Measurements from ENCODE around the gene PLXDC2.
"Not testable (repeated sequence)": the region's sequence is repeated elsewhere in the genome, so short reads cannot be mapped to it uniquely, and the experiment has no call there.

The PLXDC2 gene

GRCh38 chr10:20142311-20142710 lies 326.1 kb downstream of the PLXDC2 start:
- DNase-seq: no peak

DNA sequence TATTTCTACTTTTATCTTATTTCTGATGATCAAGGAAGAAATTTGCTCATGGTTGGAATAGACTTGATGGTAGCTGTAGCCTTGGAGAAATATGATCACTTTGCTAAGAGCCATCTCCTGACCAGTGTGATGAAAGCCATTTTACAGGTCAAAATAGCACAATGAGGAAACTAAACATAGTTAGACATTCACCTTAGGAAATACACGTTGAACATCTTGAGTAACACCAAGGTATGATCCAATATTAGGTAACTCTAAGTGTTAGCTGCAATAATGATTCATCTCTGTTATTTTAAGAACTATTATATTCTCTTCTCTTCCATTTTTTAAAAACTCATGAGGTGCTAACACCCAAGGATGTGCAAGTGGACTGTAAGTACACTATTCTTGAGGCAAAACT lies 328.0 kb downstream of the PLXDC2 start:
- DNase-seq: no peak

- no peak for DNase-seq
These were observed 329.8 kb downstream of the PLXDC2 start for GRCh38 chr10:20146004-20146403.

- DNase-seq: no peak
These were observed 331.5 kb downstream of the PLXDC2 start for GRCh38 chr10:20147684-20148083.

- no peak for DNase-seq
These were observed 340.3 kb downstream of the PLXDC2 start for GRCh38 chr10:20156511-20156910.

- DNase-seq: no peak
These were observed 341.1 kb downstream of the PLXDC2 start for GRCh38 chr10:20157314-20157713.

DNA sequence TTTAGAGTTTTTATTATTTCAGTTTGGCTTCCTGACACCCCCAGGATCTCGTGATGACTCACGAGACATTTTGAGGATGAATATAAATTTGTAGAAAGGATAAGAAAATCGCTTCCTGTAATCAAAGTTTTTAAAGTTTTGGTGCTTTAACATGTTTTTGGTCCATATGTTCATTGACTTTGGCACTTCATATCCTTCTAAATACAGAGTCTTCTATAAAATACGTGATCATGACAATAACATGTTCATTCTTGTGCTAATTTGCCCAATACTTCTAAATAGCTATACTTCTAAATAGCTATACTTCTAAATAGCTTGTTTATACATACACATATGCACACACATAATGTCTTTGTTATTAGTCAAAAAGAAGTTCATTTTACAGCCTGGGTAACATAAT lies 341.9 kb downstream of the PLXDC2 start:
- no peak for DNase-seq

DNA sequence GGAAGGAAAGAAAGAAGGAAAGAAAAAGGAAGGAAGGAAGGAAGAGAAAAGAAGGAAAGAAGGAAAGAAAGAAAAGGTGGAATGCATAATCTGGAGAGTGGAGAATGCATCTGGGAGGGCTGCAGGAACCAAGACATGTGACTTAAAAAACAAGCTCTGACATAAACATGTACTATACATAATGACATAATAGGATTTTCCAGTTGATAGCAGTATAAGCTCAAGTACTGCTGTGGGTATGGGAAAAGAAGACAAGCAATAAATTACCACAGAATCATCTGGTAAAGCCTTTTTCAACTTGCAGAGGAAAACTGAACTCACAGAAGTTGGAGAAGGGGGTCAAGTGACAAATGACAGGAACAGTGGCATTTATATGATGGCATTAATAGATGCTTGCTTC lies 345.9 kb downstream of the PLXDC2 start:
- DNase-seq: no peak

GRCh38 chr10:20166096-20166675 lies 350.0 kb downstream of the PLXDC2 start:
- DNase-seq: no peak

GRCh38 chr10:20170661-20171060 lies 354.4 kb downstream of the PLXDC2 start:
- DNase-seq: no peak

DNA sequence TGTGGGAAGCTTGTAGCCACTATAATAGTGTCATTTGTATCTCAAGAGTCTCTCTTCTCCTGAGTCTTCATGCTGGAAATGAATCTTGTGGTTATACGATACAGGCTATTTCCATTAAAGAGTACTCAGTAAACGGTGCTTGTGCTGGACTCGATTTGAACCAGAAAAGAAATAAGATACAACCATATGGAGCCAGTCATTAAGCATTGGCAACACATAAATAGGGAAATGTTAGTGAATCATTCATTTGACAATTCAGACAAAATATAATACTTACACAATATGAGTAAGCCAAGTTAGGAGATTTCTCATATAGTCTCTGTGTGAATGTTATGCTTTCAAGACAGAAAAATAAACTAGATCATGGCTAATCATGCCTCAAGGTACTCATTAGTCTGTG lies 356.8 kb downstream of the PLXDC2 start:
- DNase-seq: no peak

DNA sequence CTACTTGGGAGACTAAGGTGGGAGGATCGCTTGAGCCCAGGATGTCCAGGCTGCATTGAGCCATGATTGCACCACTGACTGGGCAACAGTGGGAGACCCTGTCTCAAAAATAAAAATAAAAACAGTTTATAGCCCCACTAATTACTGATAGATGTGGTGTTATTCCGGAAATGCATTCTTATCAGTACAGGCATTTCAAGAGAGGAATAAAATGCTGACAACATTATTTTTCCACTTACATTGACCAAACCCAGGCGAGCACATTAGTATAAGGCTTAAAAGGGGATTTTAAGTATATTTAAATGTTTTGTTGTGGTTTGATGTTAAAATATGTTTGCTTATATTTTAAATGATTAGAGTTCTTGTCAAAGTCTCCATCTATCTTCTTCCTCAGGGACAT lies 359.5 kb downstream of the PLXDC2 start:
- DNase-seq: no peak

DNA sequence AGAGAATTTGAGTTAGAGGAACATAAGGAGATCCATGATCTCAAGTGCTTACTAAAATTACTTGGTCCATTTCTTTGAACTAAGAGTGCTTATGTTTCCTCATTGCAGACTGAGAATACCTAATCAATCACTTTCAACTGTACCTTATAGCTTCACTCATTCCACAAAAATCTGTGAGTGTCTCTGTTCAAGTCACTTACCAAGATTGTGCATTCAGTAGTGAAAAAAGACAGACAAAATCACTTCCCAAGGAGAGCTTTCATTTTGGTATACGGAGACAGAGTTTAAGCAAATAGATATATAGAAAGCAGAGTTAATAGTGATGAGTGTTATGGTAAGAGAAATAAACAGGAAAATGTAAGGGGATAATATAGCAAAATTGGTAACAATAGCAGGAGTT lies 364.5 kb downstream of the PLXDC2 start:
- DNase-seq: no peak

DNA sequence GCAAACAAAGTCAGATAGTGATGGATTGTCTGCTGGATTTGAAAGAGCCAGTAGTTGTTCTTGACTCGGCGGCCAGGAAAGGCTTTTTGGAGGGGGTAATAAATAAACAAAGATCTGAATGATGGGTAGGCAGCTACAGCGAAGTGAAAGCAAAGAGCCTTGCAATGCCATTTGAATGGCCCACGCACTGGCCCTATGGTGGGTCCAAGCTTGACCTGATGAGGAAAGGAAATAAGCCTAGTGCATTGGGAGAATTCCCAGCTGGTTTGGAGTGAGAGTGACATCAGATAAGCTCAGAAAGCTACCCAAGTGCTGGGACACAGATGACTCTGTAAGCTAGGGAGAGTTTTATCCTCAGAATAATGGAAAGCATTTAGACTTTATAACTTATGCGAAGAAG lies 365.2 kb downstream of the PLXDC2 start:
- no peak for DNase-seq

DNA sequence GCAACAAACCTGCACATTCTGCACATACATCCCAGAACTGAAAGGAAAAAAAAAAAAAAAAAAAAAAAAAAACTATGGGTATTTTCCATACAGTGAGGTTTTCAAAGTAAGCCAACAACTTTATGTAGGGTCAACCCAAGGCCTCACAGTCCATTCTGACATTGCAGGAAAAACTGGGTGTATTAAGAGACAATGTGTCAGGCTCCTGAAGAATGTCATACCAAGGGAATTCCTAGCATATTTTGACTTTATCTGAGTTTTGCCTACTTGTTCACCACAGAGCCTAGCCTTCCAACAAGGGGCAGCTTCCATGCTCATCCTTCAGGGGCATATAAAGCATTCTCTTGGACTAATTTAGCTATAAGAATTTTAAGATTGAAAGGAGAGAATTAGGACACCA lies 368.9 kb downstream of the PLXDC2 start:
- DNase-seq: no peak

GRCh38 chr10:20191392-20191791 lies 375.2 kb downstream of the PLXDC2 start:
- not testable (repeated sequence) for DNase-seq

DNA sequence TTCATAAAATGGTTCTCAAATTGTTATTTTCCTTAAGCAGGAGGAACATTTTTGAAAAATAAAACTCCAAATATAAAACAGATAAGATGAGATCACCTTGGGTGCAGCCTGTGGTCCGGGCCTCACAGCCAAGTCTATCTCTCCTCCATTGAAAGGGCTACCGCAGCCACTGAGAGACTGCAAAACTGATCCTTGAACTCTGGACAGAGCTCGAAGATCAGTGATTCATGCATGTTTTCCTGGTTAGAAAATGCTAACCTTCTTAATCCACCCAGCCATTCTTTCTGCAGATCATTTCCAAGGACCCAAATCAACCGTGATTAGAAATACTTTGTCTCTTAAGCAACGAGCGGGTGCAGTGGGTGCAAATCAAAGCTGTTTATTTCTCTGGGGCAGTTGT lies 378.8 kb downstream of the PLXDC2 start:
- DNase-seq: no peak

GRCh38 chr10:20200758-20201157 lies 384.5 kb downstream of the PLXDC2 start:
- DNase-seq: no peak

DNA sequence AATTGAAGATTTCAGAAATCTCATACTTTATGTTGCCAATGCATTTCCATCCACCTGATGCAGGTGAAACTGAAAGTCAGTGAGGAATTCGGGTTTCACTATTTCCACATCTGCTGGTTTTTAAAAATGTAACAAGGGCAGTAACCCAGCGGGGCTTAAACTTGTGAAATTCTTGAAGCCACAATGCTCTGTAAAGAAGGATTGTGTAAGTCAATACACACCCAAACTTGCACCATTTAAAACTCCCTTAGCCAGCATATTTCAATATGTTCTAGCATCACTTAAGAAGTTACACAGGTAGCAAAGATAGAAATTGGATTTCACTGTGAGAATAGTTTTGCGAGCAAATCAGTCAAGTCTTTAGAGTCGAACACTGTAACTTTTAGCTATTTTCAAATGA lies 386.1 kb downstream of the PLXDC2 start:
- no peak for DNase-seq

- DNase-seq: no peak
These were observed 391.4 kb downstream of the PLXDC2 start for GRCh38 chr10:20207653-20208052.

GRCh38 chr10:20209098-20209497 lies 392.9 kb downstream of the PLXDC2 start:
- DNase-seq: not testable (repeated sequence)

DNA sequence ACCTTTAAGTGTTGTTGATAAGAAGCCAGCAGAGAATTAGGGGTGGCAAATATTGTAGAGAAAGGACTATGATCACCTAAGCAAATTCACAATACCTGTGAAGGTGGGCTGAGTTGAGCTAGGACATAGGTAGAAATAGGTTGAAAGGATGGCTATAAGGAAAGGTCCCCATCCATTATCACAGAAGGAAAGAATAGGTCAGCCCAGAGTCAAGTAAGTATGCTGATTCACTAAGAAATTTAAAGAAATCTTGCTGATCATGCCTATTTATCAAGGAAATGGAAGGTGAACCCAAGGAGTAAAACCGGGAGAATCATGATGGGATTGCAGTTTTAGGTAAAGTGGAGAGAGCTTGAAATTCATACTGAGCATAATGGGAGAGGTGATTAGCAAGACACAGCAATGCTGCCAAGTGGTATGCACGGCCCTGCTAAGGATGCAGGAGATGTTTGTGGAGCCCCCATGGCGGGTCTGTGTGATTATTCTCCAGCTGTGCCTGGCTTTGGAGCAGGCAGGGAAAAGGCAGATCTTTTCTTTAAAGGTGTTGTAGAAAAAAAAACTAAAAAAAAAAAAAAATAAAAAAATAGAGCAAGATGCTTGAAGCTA lies 399.4 kb downstream of the PLXDC2 start:
- no peak for DNase-seq

- no peak for DNase-seq
These were observed 405.1 kb downstream of the PLXDC2 start for GRCh38 chr10:20221356-20221755.

GRCh38 chr10:20228729-20229128 lies 412.5 kb downstream of the PLXDC2 start:
- no peak for DNase-seq

DNA sequence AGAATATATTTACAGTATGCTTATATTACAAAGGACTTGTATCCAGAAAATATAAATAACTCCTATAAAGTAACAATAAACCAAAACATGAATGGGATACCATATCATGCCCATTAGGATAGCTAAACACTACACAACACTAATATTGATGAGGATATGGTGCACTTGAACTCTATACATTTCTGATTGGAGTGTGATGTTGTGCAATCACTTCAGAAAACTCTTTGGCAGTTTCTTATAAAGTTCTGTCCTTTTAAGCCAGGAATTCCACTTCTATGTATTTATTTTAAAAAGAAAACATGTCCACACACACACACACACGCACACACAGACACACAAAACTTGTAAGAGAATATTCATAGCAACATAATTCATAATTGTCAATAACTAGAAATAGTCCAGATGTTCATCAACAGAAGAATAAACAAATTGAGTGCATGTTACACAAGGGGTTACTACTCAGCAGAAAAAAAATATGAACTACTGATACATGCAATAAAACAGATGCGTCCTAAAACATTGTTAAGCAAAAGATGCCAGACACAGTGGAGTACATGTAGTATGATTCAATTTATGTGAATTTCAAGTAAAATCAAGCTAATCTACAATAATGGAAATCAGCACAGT lies 416.0 kb downstream of the PLXDC2 start:
- DNase-seq: no peak
